A549 (cell line): ENCODE data around the gene CDX1. TPM values are rescaled to one million over a fixed set of nuclear protein-coding genes. Genes with fewer than 3 reads are reported as not detected.

Experiments
- ATAC-seq, 2 experiments: fragments of 200-7000 bp in 1 of 2; fragments of >200 bp in 1 of 2; cut with Nextera tagmentation in 1 of 2; cut with Tn5 transposase in 1 of 2; 3 replicates each; pipeline versions ENCODE4 v1.8.0 to v1.9.1; 2018 to 2020; ENCODE audit warnings: mild to moderate bottlenecking in 1 of 2, moderate library complexity in 1 of 2
- CTCF ChIA-PET: fragments of 300-600 bp; sonication (Branson Sonifier 250); formaldehyde crosslinking; extraction: SDS; loops from one replicate; lab custom pipeline; 2021; ENCODE audit warnings: antibody characterized with exemption, inconsistent platforms; lab: Yijun Ruan, JAX
- POLR2A ChIA-PET: fragments of 350-600 bp; formaldehyde crosslinking; extraction: SDS; loops from one replicate; lab custom pipeline; 2021; ENCODE audit warnings: antibody characterized with exemption, inconsistent platforms; lab: Yijun Ruan, JAX
- DNase-seq, 2 experiments: peaks; one replicate each; pipeline versions ENCODE4 v3.0.0 to v3.0.0-alpha.2; 2011 to 2016; ENCODE audit warnings: low read depth in 1 of 2, low spot score in 1 of 2
- FAIRE-seq: peaks from 2 replicates; lab custom pipeline; 2011; peaks lifted over from hg19 to GRCh38; lab: Jason Lieb, UNC
- H3K27ac ChIP-seq, 2 experiments: fragments of >200 bp; sonication (Bioruptor Twin); formaldehyde crosslinking; 3 replicates each; pipeline ENCODE4 v1.5.1; 2016 to 2017
- H3K4me1 ChIP-seq: fragments of >200 bp; sonication (Bioruptor Twin); formaldehyde crosslinking; 3 replicates; pipeline ENCODE4 v1.6.1; 2016
- H3K4me2 ChIP-seq: fragments of >200 bp; sonication (Bioruptor Twin); formaldehyde crosslinking; 3 replicates; pipeline ENCODE4 v1.6.1; 2016
- H3K4me3 ChIP-seq: fragments of >200 bp; sonication (Bioruptor Twin); formaldehyde crosslinking; 3 replicates; pipeline ENCODE4 v1.5.1; 2016
- H3K9me3 ChIP-seq: fragments of >200 bp; sonication (Bioruptor Twin); formaldehyde crosslinking; 3 replicates; pipeline ENCODE4 v1.6.1; 2016
- BCL3 ChIP-seq: fragments of >200 bp; sonication (Bioruptor Twin); formaldehyde crosslinking; IDR thresholded peaks from 3 replicates; pipeline ENCODE4 v1.6.1; 2016
- BHLHE40 ChIP-seq: IDR thresholded peaks from 2 replicates; pipeline ENCODE4 v1.6.1; 2012; ENCODE audit warnings: low read depth, low read length, inconsistent platforms
- CHD4 ChIP-seq: fragments of 200-600 bp; sonication (generic); IDR thresholded peaks from 2 replicates; pipeline ENCODE4 v1.6.1; 2016; ENCODE audit warnings: antibody characterized with exemption, mild to moderate bottlenecking, borderline replicate concordance
- EHF ChIP-seq: fragments of 250-450 bp; sonication (Bioruptor Pico); IDR thresholded peaks from 2 replicates; pipeline ENCODE4 v1.5.0; 2020; ENCODE audit warnings: mild to moderate bottlenecking
- EHMT2 ChIP-seq: fragments of 200-600 bp; sonication (generic); IDR thresholded peaks from 2 replicates; pipeline ENCODE4 v1.6.1; 2016; ENCODE audit warnings: antibody characterized with exemption, low read depth, mild to moderate bottlenecking, moderate library complexity
- EP300 ChIP-seq, 2 experiments: fragments of >200 bp; sonication (Bioruptor Twin); formaldehyde crosslinking; IDR thresholded peaks; 2 replicates in 1 of 2; 3 replicates in 1 of 2; pipeline ENCODE4 v1.6.1; 2016 to 2017
- FOSL2 ChIP-seq, 2 experiments: fragments of 450-650 bp in 1 of 2; fragments of >200 bp in 1 of 2; sonication (Bioruptor Twin) in 1 of 2; formaldehyde crosslinking; IDR thresholded peaks; 2 replicates each; pipeline versions ENCODE4 v1.5.0 to v1.6.1; 2016 to 2020; ENCODE audit warnings: mild to moderate bottlenecking in 1 of 2, moderate library complexity in 1 of 2
- HMGXB4 ChIP-seq: fragments of 250-450 bp; sonication (Bioruptor Pico); IDR thresholded peaks from 2 replicates; pipeline ENCODE4 v1.5.0; 2021; ENCODE audit warnings: mild to moderate bottlenecking, moderate library complexity, borderline replicate concordance
- HOXA7 ChIP-seq: fragments of 250-450 bp; sonication (Bioruptor Pico); IDR thresholded peaks from 2 replicates; pipeline ENCODE4 v1.5.0; 2020; ENCODE audit warnings: mild to moderate bottlenecking, moderate library complexity
- HOXB5 ChIP-seq: fragments of 250-450 bp; sonication (Bioruptor Pico); IDR thresholded peaks from 2 replicates; pipeline ENCODE4 v1.5.0; 2020; ENCODE audit warnings: mild to moderate bottlenecking, moderate library complexity
- JUN ChIP-seq, 2 experiments: fragments of >200 bp; sonication (Bioruptor Twin); formaldehyde crosslinking; IDR thresholded peaks; 2 replicates in 1 of 2; 3 replicates in 1 of 2; pipeline ENCODE4 v1.6.1; 2016 to 2017
- JUNB ChIP-seq: fragments of >200 bp; sonication (Bioruptor Twin); formaldehyde crosslinking; IDR thresholded peaks from 2 replicates; pipeline ENCODE4 v1.6.1; 2016
- KDM5A ChIP-seq: fragments of 200-600 bp; sonication (generic); IDR thresholded peaks from 2 replicates; pipeline ENCODE4 v1.6.1; 2016; ENCODE audit warnings: antibody characterized with exemption, mild to moderate bottlenecking
- MAFK ChIP-seq: fragments of 450-650 bp; IDR thresholded peaks from 2 replicates; pipeline ENCODE4 v1.6.1; 2014; ENCODE audit not compliant: partially characterized antibody
- NFE2L2 ChIP-seq: fragments of 150-350 bp; conservative IDR thresholded peaks from 2 replicates; pipeline ENCODE4 v1.6.1; 2014; ENCODE audit warnings: low read length
- NPAS2 ChIP-seq: fragments of 250-450 bp; sonication (Bioruptor Pico); IDR thresholded peaks from 2 replicates; pipeline ENCODE4 v1.8.0; 2022; ENCODE audit warnings: mild to moderate bottlenecking, moderate library complexity, borderline replicate concordance
- PHF8 ChIP-seq: fragments of 200-600 bp; sonication (generic); IDR thresholded peaks from 2 replicates; pipeline ENCODE4 v1.6.1; 2016; ENCODE audit warnings: low read depth, mild to moderate bottlenecking, antibody characterized with exemption, moderate library complexity, borderline replicate concordance
- POLR2AphosphoS2 ChIP-seq: conservative IDR thresholded peaks from 2 replicates; pipeline ENCODE4 v1.6.1; 2012; ENCODE audit warnings: low read length, improper control_type of control experiment, inconsistent platforms
- RAD21 ChIP-seq, 2 experiments: fragments of >200 bp in 1 of 2; sonication (Bioruptor Twin) in 1 of 2; formaldehyde crosslinking in 1 of 2; IDR thresholded peaks in 1 of 2; conservative IDR thresholded peaks in 1 of 2; 2 replicates in 1 of 2; 3 replicates in 1 of 2; pipeline ENCODE4 v1.6.1; 2012 to 2018; ENCODE audit warnings: inconsistent platforms in 1 of 2
- RCOR1 ChIP-seq: fragments of 150-350 bp; IDR thresholded peaks from 2 replicates; pipeline ENCODE4 v1.6.1; 2014; ENCODE audit warnings: antibody characterized with exemption, low read length, low read depth
- REST ChIP-seq: fragments of 200-600 bp; sonication (generic); IDR thresholded peaks from 2 replicates; pipeline ENCODE4 v1.6.1; 2016; ENCODE audit warnings: antibody characterized with exemption, mild to moderate bottlenecking, moderate library complexity
- RFX5 ChIP-seq: fragments of 450-650 bp; IDR thresholded peaks from 2 replicates; pipeline ENCODE4 v1.7.1; 2014; ENCODE audit warnings: antibody characterized with exemption, mild to moderate bottlenecking, moderate library complexity
- TFCP2L1 ChIP-seq: fragments of 250-450 bp; sonication (Bioruptor Pico); IDR thresholded peaks from 2 replicates; pipeline ENCODE4 v1.5.0; 2021; ENCODE audit warnings: mild to moderate bottlenecking
- USF2 ChIP-seq: fragments of 450-650 bp; IDR thresholded peaks from 2 replicates; pipeline ENCODE4 v1.6.1; 2014; ENCODE audit warnings: antibody characterized with exemption
- ZC3H11A ChIP-seq: fragments of 450-650 bp; IDR thresholded peaks from 2 replicates; pipeline ENCODE4 v1.6.1; 2014; ENCODE audit warnings: antibody characterized with exemption, mild to moderate bottlenecking
- ZSCAN20 ChIP-seq: fragments of 250-450 bp; sonication (Bioruptor Pico); IDR thresholded peaks from 2 replicates; pipeline ENCODE4 v1.8.0; 2022; ENCODE audit warnings: mild to moderate bottlenecking, moderate library complexity
- WGBS: methylation state at CpG from one replicate; pipeline ENCODE4 v1.1.6; 2017; ENCODE audit errors: missing lambda C conversion rate; 5-methylcytosine and 5-hydroxymethylcytosine counted together
- polyA plus RNA-seq, 4 experiments: library from polyadenylated mRNA; depleted of rRNA in 3 of 4; stranded (reverse); fragments of >200 nt; fragmentation: RNase III in 1 of 4; extraction: RNeasy Plus Mini Kit Qiagen cat#74134 plus additional on column Dnase treatment in 1 of 4; gene quantifications; 2 replicates in 3 of 4; 3 replicates in 1 of 4; pipeline ENCODE4 v1.2.3, GENCODE V29; 2011 to 2017

The CDX1 gene
- polyA plus RNA-seq, 2 of the 4 experiments (the other 2 are of a cell fraction), result not detected

GRCh38 chr5:150157168-150157567 is 9.4 kb upstream of the CDX1 start (continued):
- TF ChIP-seq HMGXB4 (no peak), MAFK (no peak), RCOR1 (no peak), USF2 (no peak), BCL3 (no peak), NFE2L2 (no peak), RFX5 (no peak)

GRCh38 chr5:150158170-150158949 is 8.2 kb upstream of the CDX1 start:
- WGBS, result 54% methylated on average over 12 of the region's 12 CpGs
- FAIRE-seq (no peak), ATAC-seq (no peak), DNase-seq (no peak)
- Histone ChIP-seq H3K9me3 (no peaks in the 10 kb centered on the region), H3K4me2 (no peak overlapping the region), H3K4me3 (no peak overlapping the region), H3K4me1 (0 out of 3 replicates have a peak, but pooled peaks cover 3% of the 10 kb centered on the region), H3K27ac (no peak overlapping the region)
- CTCF ChIA-PET, result interaction anchor here (0.6 to 8.8 kb wide), 11 partner anchors 13 to 192 kb away, joined by 3 to 140 read pairs (median 4); no protein-coding TSS in a partner anchor
- POLR2A ChIA-PET, result no interaction called here
- TF ChIP-seq CHD4 (no peak), REST (no peak), MAFK (no peak), HOXB5 (CRISPR knock-in tag) (no peak), POLR2AphosphoS2 (no peak), ZC3H11A (no peak), NPAS2 (CRISPR knock-in tag) (no peak), RAD21 (conservative IDR thresholded peaks at IDR 0.05 in 1 of 2, IDR thresholded peaks at IDR 0.05 in 1 of 2) (no peak)

GRCh38 chr5:150159031-150159430 is 7.5 kb upstream of the CDX1 start:
- ATAC-seq (no peak), DNase-seq (no peak), FAIRE-seq (no peak)
- H3K4me2 ChIP-seq, result no peak overlapping the region
- H3K4me1 ChIP-seq, result peaks cover 8% of the 10 kb centered on the region; the same call in 1 of the 3 replicates
- no peak overlapping the region for H3K27ac ChIP-seq
- ChIA-PET POLR2A (no interaction called here), CTCF (interaction anchor here (0.6 to 8.8 kb wide), 11 partner anchors 16 to 192 kb away, joined by 3 to 140 read pairs (median 4); no protein-coding TSS in a partner anchor)
- WGBS, result 89% methylated on average over 4 of the region's 6 CpGs
- TF ChIP-seq JUN (IDR thresholded peaks at IDR 0.05) (no peak), KDM5A (no peak), BHLHE40 (no peak), HOXB5 (CRISPR knock-in tag) (no peak), USF2 (no peak), EHF (CRISPR knock-in tag) (no peak), EP300 (IDR thresholded peaks at IDR 0.05) (no peak), FOSL2 (IDR thresholded peaks at IDR 0.05) (no peak), FOSL2 (CRISPR knock-in tag; IDR thresholded peaks at IDR 0.05) (no peak), TFCP2L1 (no peak), POLR2AphosphoS2 (no peak), PHF8 (no peak), ZSCAN20 (no peak), JUNB (no peak), HOXA7 (CRISPR knock-in tag) (no peak), EHMT2 (no peak)
- no peaks in the 10 kb centered on the region for H3K9me3 ChIP-seq
- H3K4me3 ChIP-seq, result no peak overlapping the region
